HCT116 (cell line): Measurements from ENCODE around the gene CHST14. TPM values are rescaled to one million over a fixed set of nuclear protein-coding genes. Genes with fewer than 3 reads are reported as not detected.

Experiments used
- ATAC-seq: fragments of 200-7000 bp; cut with Tn5 transposase; 2 replicates; pipeline ENCODE4 v1.9.1; 2020; ENCODE audit warnings: mild to moderate bottlenecking, moderate library complexity
- BruUV-seq: library from RNA; stranded (reverse); fragments of 400-500 nt; replicated peaks from 2 replicates; lab custom pipeline; 2021; lab: Mats Ljungman, UMichigan
- CTCF ChIA-PET: fragments of 300-600 bp; sonication (Branson Sonifier 250); formaldehyde crosslinking; loops from one replicate; lab custom pipeline; 2021; ENCODE audit warnings: antibody characterized with exemption; lab: Charles Lee
- POLR2A ChIA-PET: fragments of 300-600, 350-600 bp; sonication (Branson Sonifier 250); formaldehyde crosslinking; loops from one replicate; lab custom pipeline; 2021; ENCODE audit warnings: antibody characterized with exemption; lab: Charles Lee
- RAD21 ChIA-PET, 2 experiments: fragments of 300-600 bp; sonication (Branson Sonifier 250); formaldehyde crosslinking; loops; one replicate each; lab custom pipeline; 2023; ENCODE audit warnings: low total read pairs in 2 of 2; ENCODE audit not compliant: uncharacterized antibody in 2 of 2, unreplicated experiment in 2 of 2, low non-redundant PET in 1 of 2; lab: Charles Lee
- DNase-seq: peaks from one replicate; pipeline ENCODE4 v3.0.0-alpha.2; 2010; ENCODE audit warnings: low read depth, low spot score
- H2AFZ ChIP-seq: fragments of 200-600 bp; shearing (Covaris generic), sonication (generic); 2 replicates; pipeline ENCODE4 v1.6.1; 2017; ENCODE audit warnings: low read depth, mixed run types, mixed read lengths, antibody characterized with exemption, low read length; ENCODE audit not compliant: poor library complexity, severe bottlenecking
- H3K27ac ChIP-seq: 2 replicates; pipeline ENCODE4 v1.5.1; 2012; ENCODE audit warnings: low read depth, low read length
- H3K27me3 ChIP-seq: fragments of 200-600 bp; sonication (generic); 2 replicates; pipeline ENCODE4 v1.6.1; 2016; ENCODE audit warnings: mixed run types, low read length, mixed read lengths; ENCODE audit not compliant: insufficient read depth
- H3K36me3 ChIP-seq, 2 experiments: fragments of 200-500 bp in 1 of 2; fragments of 200-600 bp in 1 of 2; sonication (Bioruptor generic) in 1 of 2; sonication (generic) in 1 of 2; 2 replicates each; pipeline versions ENCODE4 v1.5.1 to v1.6.1; 2014 to 2016; ENCODE audit warnings: low read length in 2 of 2, inconsistent platforms in 1 of 2, mixed read lengths in 1 of 2, mixed run types in 1 of 2; ENCODE audit not compliant: insufficient read depth in 2 of 2, control insufficient read depth in 1 of 2
- H3K4me1 ChIP-seq, 2 experiments: fragments of 200-600 bp in 1 of 2; sonication (generic) in 1 of 2; 2 replicates each; pipeline versions ENCODE4 v1.5.1 to v1.6.1; 2012 to 2017; ENCODE audit warnings: low read length in 2 of 2, inconsistent platforms in 1 of 2, mild to moderate bottlenecking in 1 of 2, mixed read lengths in 1 of 2, mixed run types in 1 of 2, moderate library complexity in 1 of 2; ENCODE audit not compliant: insufficient read depth in 2 of 2, control insufficient read depth in 1 of 2
- H3K4me2 ChIP-seq: fragments of 200-600 bp; sonication (generic); 2 replicates; pipeline ENCODE4 v1.6.1; 2017; ENCODE audit warnings: mixed run types, low read length, mixed read lengths
- H3K4me3 ChIP-seq, 2 experiments: fragments of 200-600 bp in 1 of 2; sonication (generic) in 1 of 2; replicated peaks in 1 of 2; 2 replicates each; pipeline ENCODE4 v1.5.1; 2011 to 2016; ENCODE audit warnings: low read length in 2 of 2, control low read depth in 1 of 2, low read depth in 1 of 2, mild to moderate bottlenecking in 1 of 2, mixed read lengths in 1 of 2, mixed run types in 1 of 2
- H3K79me2 ChIP-seq: fragments of 200-600 bp; sonication (generic); 2 replicates; pipeline ENCODE4 v1.6.1; 2017; ENCODE audit warnings: mild to moderate bottlenecking, mixed run types, low read length, moderate library complexity, mixed read lengths; ENCODE audit not compliant: insufficient read depth
- H3K9ac ChIP-seq: fragments of 200-600 bp; sonication (generic); 2 replicates; pipeline ENCODE4 v1.6.1; 2016; ENCODE audit warnings: low read length, mixed read lengths
- H3K9me2 ChIP-seq: fragments of 200-600 bp; sonication (generic), shearing (Covaris generic); 2 replicates; pipeline ENCODE4 v1.6.1; 2017; ENCODE audit warnings: mixed run types, mild to moderate bottlenecking, moderate library complexity; ENCODE audit not compliant: insufficient read depth
- H3K9me3 ChIP-seq, 2 experiments: fragments of 200-500 bp in 1 of 2; fragments of 200-600 bp in 1 of 2; sonication (Bioruptor generic) in 1 of 2; sonication (generic) in 1 of 2; 2 replicates each; pipeline ENCODE4 v1.6.1; 2014 to 2017; ENCODE audit warnings: low read length in 2 of 2, mixed read lengths in 2 of 2, inconsistent platforms in 1 of 2, low read depth in 1 of 2, mild to moderate bottlenecking in 1 of 2, mixed run types in 1 of 2, moderate library complexity in 1 of 2; ENCODE audit not compliant: control insufficient read depth in 1 of 2, insufficient read depth in 1 of 2
- H4K20me1 ChIP-seq: fragments of 200-600 bp; sonication (generic), shearing (Covaris generic); 2 replicates; pipeline ENCODE4 v1.6.1; 2017; ENCODE audit warnings: mixed run types, mild to moderate bottlenecking, moderate library complexity; ENCODE audit not compliant: insufficient read depth
- CEBPB ChIP-seq: IDR thresholded peaks from 2 replicates; pipeline ENCODE4 v1.6.1; 2012; ENCODE audit warnings: low read depth
- ELF1 ChIP-seq: IDR thresholded peaks from 2 replicates; pipeline ENCODE4 v1.6.1; 2012; ENCODE audit warnings: low read depth, borderline replicate concordance
- EZH2phosphoT487 ChIP-seq: fragments of 200-600 bp; IDR thresholded peaks from 2 replicates; pipeline ENCODE4 v1.6.1; 2018; ENCODE audit warnings: antibody characterized with exemption, borderline replicate concordance
- FOSL1 ChIP-seq: IDR thresholded peaks from 2 replicates; pipeline ENCODE4 v1.6.1; 2012; ENCODE audit warnings: low read depth
- MAX ChIP-seq: IDR thresholded peaks from 2 replicates; pipeline ENCODE4 v1.6.1; 2012
- POLR2A ChIP-seq: IDR thresholded peaks from 2 replicates; pipeline ENCODE4 v1.7.0; 2011; ENCODE audit warnings: borderline replicate concordance; ENCODE audit not compliant: insufficient read depth, insufficient read length; ENCODE audit errors: extremely low read depth
- POLR2AphosphoS5 ChIP-seq: IDR thresholded peaks from 2 replicates; pipeline ENCODE4 v1.6.1; 2011; ENCODE audit warnings: mild to moderate bottlenecking, low read depth, low read length, moderate library complexity
- RAD21 ChIP-seq: IDR thresholded peaks from 2 replicates; pipeline ENCODE4 v1.6.1; 2012; ENCODE audit warnings: low read depth, mild to moderate bottlenecking
- REST ChIP-seq: IDR thresholded peaks from 2 replicates; pipeline ENCODE4 v1.6.1; 2012; ENCODE audit warnings: low read depth
- SIN3A ChIP-seq: IDR thresholded peaks from 2 replicates; pipeline ENCODE4 v1.6.1; 2012; ENCODE audit warnings: low read depth
- TCF7L2 ChIP-seq: IDR thresholded peaks from 2 replicates; pipeline ENCODE4 v1.7.0; 2011; ENCODE audit warnings: borderline replicate concordance, inconsistent platforms; ENCODE audit not compliant: insufficient read depth, insufficient read length; ENCODE audit errors: extremely low read depth
- YY1 ChIP-seq: IDR thresholded peaks from 2 replicates; pipeline ENCODE4 v1.6.1; 2011; ENCODE audit warnings: low read length, low read depth, moderate library complexity, mild to moderate bottlenecking; ENCODE audit not compliant: insufficient replicate concordance; ENCODE audit errors: extremely low read depth
- intact Hi-C: fragments of 100-400 bp; cut with micrococcal nuclease; formaldehyde crosslinking; loops from 2 replicates; pipeline ENCODE4 v1.10.0; 2022
- total RNA-seq: library from RNA; stranded (reverse); gene quantifications from one replicate; pipeline ENCODE4 v1.2.1, GENCODE V29; 2021; ENCODE audit not compliant: unreplicated experiment
- TF ChIP-seq, protein P1 (sequence below), 3 experiments: fragments of 200-600 bp in 1 of 3; sonication (generic) in 1 of 3; IDR thresholded peaks in 2 of 3; conservative IDR thresholded peaks in 1 of 3; 2 replicates each; pipeline ENCODE4 v1.5.1; 2012 to 2017; ENCODE audit warnings: low read depth in 2 of 3, low read length in 2 of 3, antibody characterized with exemption in 1 of 3, borderline replicate concordance in 1 of 3, control low read depth in 1 of 3, mild to moderate bottlenecking in 1 of 3, mixed read lengths in 1 of 3, mixed run types in 1 of 3, moderate library complexity in 1 of 3; ENCODE audit not compliant: insufficient read depth in 1 of 3

CHST14 gene
- total RNA-seq, 1 experiment from 2014 or later, result 12.7 TPM

DNA sequence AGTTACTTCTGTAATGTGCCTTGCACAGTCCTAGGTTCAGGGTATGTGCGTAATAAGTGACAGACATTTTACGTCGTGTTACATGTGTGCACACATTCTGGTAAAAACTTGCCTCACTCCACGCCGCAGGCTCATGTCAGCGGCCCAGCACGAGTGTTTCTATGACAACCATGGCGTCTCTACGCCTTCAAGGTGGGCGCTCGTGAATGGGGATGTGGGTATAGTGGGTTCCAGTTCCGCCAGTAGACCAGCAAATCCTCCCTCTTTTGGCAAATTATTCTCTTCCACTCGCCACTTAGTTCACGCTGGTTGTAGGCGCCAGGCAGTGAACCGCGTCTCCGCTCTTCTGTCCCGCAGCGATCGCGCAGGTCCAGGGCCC is 40.3 kb downstream of the CHST14 start:
- no TSS peak for BruUV-seq
- H3K4me3 ChIP-seq, result peak overlapping the region in 1 of 2 experiments; percentile 56; a peak in 1 of 4 replicates
- peak overlapping the region; percentile 88 for H3K4me2 ChIP-seq
- POLR2A ChIA-PET, result no interaction called here
- no peaks in the 10 kb centered on the region for H3K27me3 ChIP-seq
- H3K27ac ChIP-seq, result peak overlapping the region; percentile 19; the same call in 1 of the 2 replicates
- CTCF ChIA-PET, result no interaction called here
- H3K79me2 ChIP-seq, result no peaks in the 10 kb centered on the region
- peaks cover 12 to 30% of the 10 kb centered on the region in 2 experiments for H3K4me1 ChIP-seq
- 0 out of 2 replicates have a peak overlapping the region, but pooled peaks have one; percentile 53 for H3K9ac ChIP-seq
- no peak for ATAC-seq
- RAD21 ChIA-PET, result no interaction called here
- intact Hi-C loops, result no loop called here
- H3K9me3 ChIP-seq, result no peaks in the 10 kb centered on the region
- no peaks in the 10 kb centered on the region for H4K20me1 ChIP-seq
- TF ChIP-seq MAX (no peak), POLR2A (no peak), POLR2AphosphoS5 (no peak), EZH2phosphoT487 (no peak), TCF7L2 (no peak), CEBPB (no peak), SIN3A (no peak), YY1 (no peak), RAD21 (no peak), REST (no peak), ELF1 (no peak), FOSL1 (no peak)
- TF ChIP-seq, protein P1, sequence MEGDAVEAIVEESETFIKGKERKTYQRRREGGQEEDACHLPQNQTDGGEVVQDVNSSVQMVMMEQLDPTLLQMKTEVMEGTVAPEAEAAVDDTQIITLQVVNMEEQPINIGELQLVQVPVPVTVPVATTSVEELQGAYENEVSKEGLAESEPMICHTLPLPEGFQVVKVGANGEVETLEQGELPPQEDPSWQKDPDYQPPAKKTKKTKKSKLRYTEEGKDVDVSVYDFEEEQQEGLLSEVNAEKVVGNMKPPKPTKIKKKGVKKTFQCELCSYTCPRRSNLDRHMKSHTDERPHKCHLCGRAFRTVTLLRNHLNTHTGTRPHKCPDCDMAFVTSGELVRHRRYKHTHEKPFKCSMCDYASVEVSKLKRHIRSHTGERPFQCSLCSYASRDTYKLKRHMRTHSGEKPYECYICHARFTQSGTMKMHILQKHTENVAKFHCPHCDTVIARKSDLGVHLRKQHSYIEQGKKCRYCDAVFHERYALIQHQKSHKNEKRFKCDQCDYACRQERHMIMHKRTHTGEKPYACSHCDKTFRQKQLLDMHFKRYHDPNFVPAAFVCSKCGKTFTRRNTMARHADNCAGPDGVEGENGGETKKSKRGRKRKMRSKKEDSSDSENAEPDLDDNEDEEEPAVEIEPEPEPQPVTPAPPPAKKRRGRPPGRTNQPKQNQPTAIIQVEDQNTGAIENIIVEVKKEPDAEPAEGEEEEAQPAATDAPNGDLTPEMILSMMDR (IDR thresholded peaks at IDR 0.05 in 2 of 3, conservative IDR thresholded peaks at IDR 0.05 in 1 of 3; ENCODE audit: borderline replicate concordance in 1 of 3, insufficient read depth in 1 of 3, low read depth in 2 of 3, low read length in 2 of 3), result no peak
- peak overlapping the region; percentile 67 for H2AFZ ChIP-seq
- H3K36me3 ChIP-seq, result no peaks in the 10 kb centered on the region
- no peak for DNase-seq
- no peaks in the 10 kb centered on the region for H3K9me2 ChIP-seq
